Keratinocyte (primary cell): Measurements from ENCODE around the gene JOSD1. TPM values are rescaled to one million over a fixed set of nuclear protein-coding genes. Genes with fewer than 3 reads are reported as not detected.

Experiments
- DNase-seq: peaks from one replicate; pipeline ENCODE4 v3.0.0-alpha.2; 2011; ENCODE audit warnings: low read depth, missing footprints, low spot score
- FAIRE-seq: peaks from 2 replicates; lab custom pipeline; 2011; peaks lifted over from hg19 to GRCh38; lab: Jason Lieb, UNC
- H2AFZ ChIP-seq: 2 replicates; pipeline ENCODE4 v1.6.0; 2012; ENCODE audit warnings: low read length, control low read depth, inconsistent platforms; ENCODE audit not compliant: control insufficient read depth
- H3K27ac ChIP-seq: 2 replicates; pipeline ENCODE4 v1.5.1; 2011; ENCODE audit warnings: low read length; ENCODE audit not compliant: control insufficient read depth, insufficient read depth
- H3K27me3 ChIP-seq: 3 replicates; pipeline ENCODE4 v1.6.0; 2011; ENCODE audit warnings: low read length; ENCODE audit not compliant: control insufficient read depth, insufficient read depth; ENCODE audit errors: extremely low read depth
- H3K36me3 ChIP-seq, 2 experiments: 2 replicates in 1 of 2; 3 replicates in 1 of 2; pipeline ENCODE4 v1.5.1; 2011; ENCODE audit warnings: low read length in 2 of 2, mild to moderate bottlenecking in 1 of 2; ENCODE audit not compliant: control insufficient read depth in 2 of 2, insufficient read depth in 2 of 2; ENCODE audit errors: extremely low read depth in 1 of 2
- H3K4me1 ChIP-seq: 3 replicates; pipeline ENCODE4 v1.5.1; 2011; ENCODE audit warnings: low read length; ENCODE audit not compliant: control insufficient read depth, insufficient read depth; ENCODE audit errors: extremely low read depth
- H3K4me2 ChIP-seq: 3 replicates; pipeline ENCODE4 v1.6.0; 2011; ENCODE audit warnings: low read depth, low read length; ENCODE audit not compliant: control insufficient read depth, insufficient read depth; ENCODE audit errors: extremely low read depth
- H3K4me3 ChIP-seq, 3 experiments: fragments of 200-600 bp in 1 of 3; sonication (generic) in 1 of 3; 2 replicates in 2 of 3; 3 replicates in 1 of 3; pipeline ENCODE4 v1.5.1; 2011 to 2016; ENCODE audit warnings: low read length in 3 of 3, mild to moderate bottlenecking in 3 of 3, control low read depth in 2 of 3, inconsistent platforms in 1 of 3, low read depth in 1 of 3, mixed read lengths in 1 of 3, mixed run types in 1 of 3, moderate library complexity in 1 of 3; ENCODE audit not compliant: control insufficient read depth in 2 of 3, insufficient read depth in 2 of 3; ENCODE audit errors: extremely low read depth in 1 of 3
- H3K79me2 ChIP-seq: 2 replicates; pipeline ENCODE4 v1.6.0; 2012; ENCODE audit warnings: low read length; ENCODE audit not compliant: control insufficient read depth, insufficient read depth
- H3K9ac ChIP-seq: 3 replicates; pipeline ENCODE4 v1.6.0; 2011; ENCODE audit warnings: low read length; ENCODE audit not compliant: control insufficient read depth, insufficient read depth; ENCODE audit errors: extremely low read depth
- H3K9me1 ChIP-seq: 3 replicates; pipeline ENCODE4 v1.6.0; 2011; ENCODE audit warnings: low read length; ENCODE audit not compliant: control insufficient read depth, insufficient read depth; ENCODE audit errors: extremely low read depth
- H3K9me3 ChIP-seq: 2 replicates; pipeline ENCODE4 v1.5.1; 2012; ENCODE audit warnings: low read depth, low read length; ENCODE audit not compliant: control insufficient read depth
- H4K20me1 ChIP-seq: 3 replicates; pipeline ENCODE4 v1.6.0; 2011; ENCODE audit warnings: low read length; ENCODE audit not compliant: control insufficient read depth, insufficient read depth; ENCODE audit errors: extremely low read depth
- EZH2 ChIP-seq: IDR thresholded peaks from one replicate; pipeline ENCODE4 v1.6.1; 2012; ENCODE audit warnings: inconsistent platforms, mild to moderate bottlenecking, low read length, moderate library complexity
- dilution Hi-C: fragments of 300-500 bp; cut with MboI; formaldehyde crosslinking; loops from one replicate; pipeline ENCODE4 v1.7.0; 2020; ENCODE audit warnings: low sequenced_read_pairs; ENCODE audit not compliant: extremely low pct_ligation_motif_present
- polyA plus RNA-seq, 5 experiments: library from polyadenylated mRNA; depleted of rRNA in 3 of 5; stranded (reverse) in 3 of 5; stranded (forward) in 1 of 5; unstranded in 1 of 5; fragments of >200 nt; gene quantifications; 1 replicate in 1 of 5; 2 replicates in 3 of 5; 3 replicates in 1 of 5; pipeline versions ENCODE4 v1.2.1 to v1.2.3, GENCODE V29; 2011 to 2012; ENCODE audit warnings: missing spikeins in 2 of 5, low read depth in 1 of 5, low replicate concordance in 1 of 5
- TF ChIP-seq, protein P1 (sequence below), 3 experiments: IDR thresholded peaks in 1 of 3; conservative IDR thresholded peaks in 1 of 3; optimal IDR thresholded peaks in 1 of 3; 2 replicates in 2 of 3; 3 replicates in 1 of 3; pipeline versions ENCODE3 to v1.5.1; 2011; ENCODE audit warnings: low read length in 3 of 3, mild to moderate bottlenecking in 3 of 3, moderate library complexity in 2 of 3, control low read depth in 1 of 3, inconsistent platforms in 1 of 3; ENCODE audit not compliant: insufficient read depth in 2 of 3; ENCODE audit errors: extremely low read depth in 1 of 3

JOSD1 gene
- polyA plus RNA-seq, 1 donor (not counting 4 experiments of a cell fraction or from before 2014, with no cell fraction given) = 32.6 TPM

DNA sequence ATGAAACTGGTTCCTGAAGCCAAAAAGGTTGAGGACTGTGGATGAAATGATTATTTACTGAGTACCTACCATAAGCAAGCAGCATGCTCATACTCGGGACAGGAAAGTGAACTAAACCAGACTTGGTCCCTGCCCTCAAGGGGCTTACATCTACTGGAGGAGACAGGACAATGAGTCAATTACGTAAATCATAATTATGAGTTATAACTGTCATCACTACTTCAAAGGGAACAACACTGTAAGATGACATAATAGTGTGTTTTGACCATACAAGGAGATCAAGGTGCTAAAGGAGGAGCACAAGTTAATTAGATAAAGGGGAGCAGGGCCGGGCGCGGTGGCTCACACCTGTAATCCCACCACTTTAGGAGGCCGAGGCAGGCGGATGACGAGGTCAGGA lies 47.0 kb downstream of the JOSD1 start:
- DNase-seq (no peak), FAIRE-seq (no peak)
- Histone ChIP-seq H3K4me3 (no peak overlapping the region), H4K20me1 (no peaks in the 10 kb centered on the region), H3K9ac (no peak overlapping the region), H3K79me2 (peaks cover 11% of the 10 kb centered on the region), H3K36me3 (no peaks in the 10 kb centered on the region), H3K27ac (no peak overlapping the region), H2AFZ (no peak overlapping the region), H3K9me3 (no peaks in the 10 kb centered on the region), H3K4me2 (no peak overlapping the region), H3K9me1 (no peaks in the 10 kb centered on the region), H3K4me1 (peaks cover 16% of the 10 kb centered on the region), H3K27me3 (no peaks in the 10 kb centered on the region)
- no peak for TF ChIP-seq EZH2
- TF ChIP-seq, protein P1, sequence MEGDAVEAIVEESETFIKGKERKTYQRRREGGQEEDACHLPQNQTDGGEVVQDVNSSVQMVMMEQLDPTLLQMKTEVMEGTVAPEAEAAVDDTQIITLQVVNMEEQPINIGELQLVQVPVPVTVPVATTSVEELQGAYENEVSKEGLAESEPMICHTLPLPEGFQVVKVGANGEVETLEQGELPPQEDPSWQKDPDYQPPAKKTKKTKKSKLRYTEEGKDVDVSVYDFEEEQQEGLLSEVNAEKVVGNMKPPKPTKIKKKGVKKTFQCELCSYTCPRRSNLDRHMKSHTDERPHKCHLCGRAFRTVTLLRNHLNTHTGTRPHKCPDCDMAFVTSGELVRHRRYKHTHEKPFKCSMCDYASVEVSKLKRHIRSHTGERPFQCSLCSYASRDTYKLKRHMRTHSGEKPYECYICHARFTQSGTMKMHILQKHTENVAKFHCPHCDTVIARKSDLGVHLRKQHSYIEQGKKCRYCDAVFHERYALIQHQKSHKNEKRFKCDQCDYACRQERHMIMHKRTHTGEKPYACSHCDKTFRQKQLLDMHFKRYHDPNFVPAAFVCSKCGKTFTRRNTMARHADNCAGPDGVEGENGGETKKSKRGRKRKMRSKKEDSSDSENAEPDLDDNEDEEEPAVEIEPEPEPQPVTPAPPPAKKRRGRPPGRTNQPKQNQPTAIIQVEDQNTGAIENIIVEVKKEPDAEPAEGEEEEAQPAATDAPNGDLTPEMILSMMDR (optimal IDR thresholded peaks at IDR 0.05 in 1 of 3, IDR thresholded peaks at IDR 0.05 in 1 of 3, conservative IDR thresholded peaks at IDR 0.05 in 1 of 3; ENCODE audit: extremely low read depth in 1 of 3, insufficient read depth in 2 of 3, low read length in 3 of 3) = no peak
- dilution Hi-C loops = no loop called here

DNA sequence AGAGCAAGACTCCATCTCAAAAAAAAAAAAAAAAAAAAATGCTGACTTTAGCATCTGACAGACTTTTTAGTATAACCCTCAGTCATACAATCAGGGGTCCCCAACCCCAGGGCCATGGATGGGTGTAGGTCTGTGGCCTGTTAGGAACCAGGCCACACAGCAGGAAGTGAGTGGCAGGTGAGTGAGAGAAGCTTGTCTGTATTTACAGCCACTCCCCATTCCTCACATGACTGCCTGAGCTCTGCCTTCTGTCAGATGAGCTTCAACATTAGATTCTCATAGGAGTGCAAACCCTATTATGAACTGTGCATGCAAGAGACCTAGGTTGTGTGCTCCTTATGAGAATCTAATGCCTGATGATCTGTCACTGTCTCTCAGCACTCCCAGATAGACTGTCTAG lies 47.9 kb downstream of the JOSD1 start:
- H3K36me3 ChIP-seq = no peaks in the 10 kb centered on the region
- no peak overlapping the region for H3K4me2 ChIP-seq
- no peak overlapping the region for H3K9ac ChIP-seq
- dilution Hi-C loops = no loop called here
- H3K4me3 ChIP-seq = no peak overlapping the region
- no peaks in the 10 kb centered on the region for H4K20me1 ChIP-seq
- H2AFZ ChIP-seq = no peak overlapping the region
- TF ChIP-seq, protein P1 (optimal IDR thresholded peaks at IDR 0.05 in 1 of 3, IDR thresholded peaks at IDR 0.05 in 1 of 3, conservative IDR thresholded peaks at IDR 0.05 in 1 of 3; ENCODE audit: extremely low read depth in 1 of 3, insufficient read depth in 2 of 3, low read length in 3 of 3) = no peak
- TF ChIP-seq EZH2 = no peak
- H3K79me2 ChIP-seq = peaks cover 6% of the 10 kb centered on the region
- FAIRE-seq = no peak
- no peak overlapping the region for H3K27ac ChIP-seq
- no peaks in the 10 kb centered on the region for H3K9me1 ChIP-seq
- peaks cover 16% of the 10 kb centered on the region for H3K4me1 ChIP-seq
- no peaks in the 10 kb centered on the region for H3K9me3 ChIP-seq
- no peak for DNase-seq
- H3K27me3 ChIP-seq = no peaks in the 10 kb centered on the region
